HG03139 (cell line): ENCODE data around the gene TTLL7.
"Not testable (repeated sequence)": the region's sequence is repeated elsewhere in the genome, so short reads cannot be mapped to it uniquely, and the experiment has no call there.

ENCODE experiments used
- ATAC-seq: cut with Tn5 transposase; IDR thresholded peaks from one replicate; pipeline ENCODE4 v1.9.1; 2021; ENCODE audit not compliant: unreplicated experiment

Gene TTLL7

GRCh38 chr1:83931658-83932253 is 67.2 kb downstream of the TTLL7 start:
- ATAC-seq, result no peak

DNA sequence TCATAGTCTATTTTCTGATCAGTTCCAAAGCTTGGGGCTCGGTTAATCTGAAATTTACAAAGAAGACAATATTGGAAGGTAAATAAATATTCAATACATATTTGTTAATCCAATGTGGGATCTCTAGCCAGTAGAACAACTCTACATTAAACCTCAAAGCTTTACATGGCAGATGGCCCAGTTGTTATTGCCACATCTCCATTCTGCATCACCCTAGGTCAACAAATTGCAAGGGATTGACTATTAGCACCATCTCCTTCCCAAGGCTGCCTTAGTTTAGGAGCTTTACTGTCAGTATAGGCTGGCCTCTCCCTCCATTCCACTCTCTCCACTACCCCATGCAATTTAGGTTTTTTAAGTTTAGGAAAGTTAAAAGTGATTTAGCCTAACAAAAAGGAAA is 69.7 kb downstream of the TTLL7 start:
- no peak for ATAC-seq

DNA sequence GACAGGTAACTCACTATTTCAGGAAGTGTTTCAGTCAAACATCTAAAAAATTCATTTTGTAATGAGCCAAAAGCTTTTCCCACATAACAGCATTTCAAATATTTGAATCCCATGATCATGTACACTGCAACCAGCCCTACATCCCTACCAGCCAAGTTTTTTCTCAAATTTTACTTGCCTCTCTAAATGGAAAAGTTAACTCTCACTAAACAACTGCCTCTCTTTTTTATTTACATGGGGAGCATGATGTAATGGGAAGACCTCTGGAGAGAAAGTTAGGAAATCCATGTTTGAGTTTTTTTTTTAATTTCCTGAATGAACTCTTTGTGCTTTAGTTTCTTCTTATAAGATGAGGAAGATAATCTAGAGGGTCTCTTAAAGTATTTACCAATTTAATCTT is 70.5 kb downstream of the TTLL7 start:
- no peak for ATAC-seq

GRCh38 chr1:83927701-83928100 is 71.2 kb downstream of the TTLL7 start:
- ATAC-seq, result no peak

DNA sequence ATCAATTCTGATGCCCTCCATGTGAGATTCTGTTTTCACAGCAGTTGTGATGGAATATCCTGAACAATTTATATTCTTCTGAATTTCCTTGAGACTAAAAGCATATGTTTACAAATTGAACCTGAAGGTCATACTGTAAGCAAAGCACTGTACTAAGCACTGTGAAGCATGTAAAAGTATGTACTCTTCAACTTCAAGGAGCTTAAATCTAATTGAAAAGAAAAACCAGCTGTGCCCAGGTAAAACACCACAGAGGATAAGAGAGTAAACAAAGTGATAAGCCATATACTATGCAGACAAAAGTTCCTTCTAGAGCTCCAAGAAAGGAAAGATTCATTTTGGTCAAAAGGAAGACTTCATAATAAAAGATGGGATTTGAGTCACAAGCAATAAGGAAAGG is 71.9 kb downstream of the TTLL7 start:
- ATAC-seq, result no peak

DNA sequence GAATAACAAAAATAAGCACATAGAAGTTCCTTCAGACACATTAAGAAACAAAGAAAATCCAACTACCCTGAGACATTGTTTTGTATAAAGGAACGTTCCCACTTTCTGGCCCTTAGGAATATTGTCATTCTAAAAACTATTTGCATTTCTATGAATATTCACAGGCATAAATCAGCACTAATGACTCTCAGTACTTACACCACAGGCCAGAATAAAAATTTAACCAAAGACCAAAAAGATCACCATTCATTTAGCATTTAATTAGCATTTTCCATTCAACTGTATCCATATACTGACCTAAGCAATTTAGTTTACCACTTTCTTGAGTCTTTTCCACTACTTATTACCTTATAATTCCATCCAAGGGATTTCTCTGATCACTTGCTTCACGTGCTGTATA is 75.4 kb downstream of the TTLL7 start:
- no peak for ATAC-seq

- ATAC-seq, result no peak
Measured at GRCh38 chr1:83922431-83922830, 76.5 kb downstream of the TTLL7 start.

GRCh38 chr1:83920320-83920719 is 78.6 kb downstream of the TTLL7 start:
- ATAC-seq, result no peak

DNA sequence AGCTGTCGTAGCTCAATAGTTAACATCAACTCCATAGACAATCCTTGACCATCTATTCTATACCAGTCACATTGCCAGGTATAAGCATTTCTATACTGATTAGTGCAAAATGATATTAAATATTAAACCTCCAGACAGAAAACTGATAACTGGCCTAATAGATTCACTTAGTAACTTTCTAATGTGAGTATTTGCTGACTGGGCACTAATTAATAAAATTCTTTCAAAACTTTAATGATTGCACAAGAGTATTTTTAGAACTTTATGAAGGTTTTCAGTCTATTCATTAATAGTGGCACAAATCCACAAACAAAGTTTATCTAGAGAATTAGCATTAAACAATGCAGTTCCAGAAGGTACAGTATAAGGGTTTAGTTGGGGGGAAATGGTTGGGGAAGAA is 79.1 kb downstream of the TTLL7 start:
- ATAC-seq, result no peak

- ATAC-seq, result no peak
Measured at GRCh38 chr1:83918688-83919285, 80.1 kb downstream of the TTLL7 start.

- no peak for ATAC-seq
Measured at GRCh38 chr1:83917959-83918358, 81.0 kb downstream of the TTLL7 start.

DNA sequence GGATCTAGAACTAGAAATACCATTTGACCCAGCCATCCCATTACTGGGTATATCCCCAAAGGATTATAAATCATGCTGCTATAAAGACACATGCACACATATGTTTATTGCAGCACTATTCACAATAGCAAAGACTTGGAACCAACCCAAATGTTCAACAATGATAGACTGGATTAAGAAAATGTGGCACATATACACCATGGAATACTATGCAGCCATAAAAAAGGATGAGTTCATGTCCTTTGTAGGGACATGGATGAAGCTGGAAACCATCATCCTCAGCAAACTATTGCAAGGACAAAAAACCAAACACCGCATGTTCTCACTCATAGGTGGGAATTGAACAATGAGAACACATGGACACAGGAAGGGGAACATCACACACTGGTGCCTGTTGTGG is 82.8 kb downstream of the TTLL7 start:
- not testable (repeated sequence) for ATAC-seq

DNA sequence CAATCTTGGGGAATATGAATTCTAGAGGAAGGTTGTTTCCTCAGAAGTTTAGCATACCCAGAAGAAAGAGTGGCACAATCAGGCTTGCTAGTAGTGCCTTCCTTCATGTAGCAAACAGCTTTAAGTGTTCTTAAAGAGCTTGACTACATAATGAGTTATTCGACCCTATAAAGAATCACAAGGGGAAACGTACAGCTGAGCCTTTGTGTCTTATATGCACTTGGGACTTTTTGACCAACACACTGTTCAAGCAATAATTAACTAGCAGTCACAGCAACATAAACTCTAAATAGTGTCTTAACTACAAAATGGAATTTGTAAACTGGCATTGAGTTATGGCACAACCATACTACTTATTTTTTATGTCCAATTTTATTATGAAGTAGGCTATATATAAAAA is 86.1 kb downstream of the TTLL7 start:
- no peak for ATAC-seq

GRCh38 chr1:83910461-83910860 is 88.5 kb downstream of the TTLL7 start:
- ATAC-seq, result no peak

DNA sequence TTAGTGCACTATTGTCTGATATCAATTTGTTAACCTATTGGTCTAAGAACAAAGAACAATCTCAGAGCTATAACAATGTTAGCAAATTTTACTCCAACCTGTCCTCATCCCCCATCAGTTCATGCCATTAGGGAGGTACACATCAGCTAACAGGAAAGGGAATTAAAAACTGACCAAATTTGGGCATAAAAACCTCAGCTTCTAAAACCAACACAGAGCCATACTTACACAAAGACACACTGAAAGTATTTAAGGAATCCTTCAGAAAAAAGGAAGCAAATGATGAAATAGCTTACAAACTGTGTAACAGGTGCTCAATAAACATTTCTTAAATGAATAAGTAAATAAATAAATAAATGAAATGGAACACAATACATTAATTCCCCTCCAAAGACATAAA is 89.2 kb downstream of the TTLL7 start:
- no peak for ATAC-seq

- no peak for ATAC-seq
Measured at GRCh38 chr1:83905315-83905907, 93.5 kb downstream of the TTLL7 start.

GRCh38 chr1:83901547-83902155 is 97.3 kb downstream of the TTLL7 start:
- no peak for ATAC-seq

DNA sequence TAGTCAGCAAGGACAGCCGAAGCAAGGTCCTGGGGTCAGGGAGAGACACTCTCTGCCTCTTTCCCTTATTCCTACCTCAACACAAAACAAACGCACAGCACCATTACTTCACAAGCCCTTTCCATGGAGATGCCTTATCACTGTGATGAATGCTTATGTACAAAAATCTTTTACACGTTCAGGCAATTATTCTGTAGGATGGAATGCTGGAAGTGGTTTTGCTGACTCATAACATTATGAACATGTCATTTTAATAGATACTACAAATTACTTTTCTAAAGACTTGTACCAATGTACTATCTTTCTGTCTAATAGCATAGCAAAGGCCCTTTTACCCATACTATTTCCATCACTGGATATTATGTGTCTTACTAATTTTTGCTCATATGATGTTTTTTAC is 98.4 kb downstream of the TTLL7 start:
- no peak for ATAC-seq

DNA sequence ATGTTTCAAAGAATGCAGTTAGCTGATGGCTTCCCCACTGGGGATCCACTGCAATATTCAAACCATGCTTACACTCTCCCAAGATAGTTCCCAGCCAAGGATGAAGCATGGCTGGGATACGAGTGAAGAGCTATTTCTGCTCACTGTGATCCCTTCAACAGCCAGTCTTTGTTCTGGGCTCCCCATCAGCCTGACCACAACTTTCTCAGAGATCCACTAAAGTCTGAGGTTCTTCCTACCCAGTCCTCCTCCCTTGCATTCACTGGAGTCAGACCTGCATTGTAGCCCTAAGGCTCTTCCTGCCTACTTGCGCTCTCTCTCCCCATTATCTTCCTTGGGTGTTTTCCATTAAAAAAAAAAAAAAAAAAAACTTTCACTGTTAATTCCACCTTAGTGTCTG is 101.4 kb downstream of the TTLL7 start:
- no peak for ATAC-seq

- no peak for ATAC-seq
Measured at GRCh38 chr1:83896299-83896698, 102.6 kb downstream of the TTLL7 start.

DNA sequence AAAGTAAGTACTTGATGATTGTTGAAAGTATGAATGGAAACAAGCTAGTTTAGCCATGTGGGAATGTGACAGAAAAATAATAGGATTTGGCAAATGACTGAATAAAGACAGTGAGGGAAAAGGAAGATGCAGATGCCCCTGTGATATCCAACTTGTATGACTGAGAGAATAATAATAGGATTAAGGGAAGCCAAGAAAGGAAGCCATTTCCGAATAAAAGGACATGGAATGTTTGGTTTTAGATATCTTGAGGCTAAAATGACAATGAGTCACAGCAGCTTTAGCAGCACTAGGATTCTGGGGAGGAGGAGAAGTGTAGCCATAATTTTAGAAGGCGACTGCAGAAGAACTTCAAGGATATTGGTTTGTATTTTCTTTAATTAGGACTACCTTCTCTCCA is 109.2 kb downstream of the TTLL7 start:
- ATAC-seq, result no peak

- ATAC-seq, result no peak
Measured at GRCh38 chr1:83887483-83887882, 111.4 kb downstream of the TTLL7 start.
